GM18499 (cell line): ENCODE data around the gene NUP153.
"Not testable (repeated sequence)": the region's sequence is repeated elsewhere in the genome, so short reads cannot be mapped to it uniquely, and the experiment has no call there.

ENCODE experiments used
- ATAC-seq: cut with Tn5 transposase; IDR thresholded peaks from one replicate; pipeline ENCODE4 v1.9.1; 2021; ENCODE audit warnings: moderate number of reproducible peaks; ENCODE audit not compliant: insufficient read depth, unreplicated experiment

Gene NUP153

GRCh38 chr6:17706580-17707370, at the start of gene NUP153:
Gene NUP153 (minus strand): TSS chr6:17706925. CDS start chr6:17706387, 538 bp downstream.
- ATAC-seq: peak; percentile 41

- ATAC-seq: no peak
Observed at GRCh38 chr6:17754254-17754653, 47.5 kb upstream of the NUP153 start.

- ATAC-seq: not testable (repeated sequence)
Observed at GRCh38 chr6:17745324-17745723, 38.6 kb upstream of the NUP153 start.

GRCh38 chr6:17744757-17745308, 38.1 kb upstream of the NUP153 start:
- not testable (repeated sequence) for ATAC-seq

- ATAC-seq: no peak
Observed at GRCh38 chr6:17744019-17744756, 37.5 kb upstream of the NUP153 start.

GRCh38 chr6:17741507-17741906, 34.8 kb upstream of the NUP153 start:
- no peak for ATAC-seq

- no peak for ATAC-seq
Observed at GRCh38 chr6:17740559-17741220, 34.0 kb upstream of the NUP153 start.

GRCh38 chr6:17737704-17738252, 31.1 kb upstream of the NUP153 start:
- no peak for ATAC-seq

- not testable (repeated sequence) for ATAC-seq
Observed at GRCh38 chr6:17735311-17735710, 28.6 kb upstream of the NUP153 start.

- no peak for ATAC-seq
Observed at GRCh38 chr6:17730078-17730704, 23.5 kb upstream of the NUP153 start.

- ATAC-seq: no peak
Observed at GRCh38 chr6:17729223-17730077, 22.7 kb upstream of the NUP153 start.

- ATAC-seq: no peak
Observed at GRCh38 chr6:17728551-17729222, 22.0 kb upstream of the NUP153 start.

GRCh38 chr6:17725083-17725482, 18.4 kb upstream of the NUP153 start:
- ATAC-seq: no peak

GRCh38 chr6:17724341-17724740, 17.6 kb upstream of the NUP153 start:
- ATAC-seq: no peak

GRCh38 chr6:17721671-17722070, 14.9 kb upstream of the NUP153 start:
- ATAC-seq: no peak

GRCh38 chr6:17719323-17720041, 12.8 kb upstream of the NUP153 start:
- ATAC-seq: no peak

- ATAC-seq: no peak
Observed at GRCh38 chr6:17716221-17716620, 9.5 kb upstream of the NUP153 start.
